Occipital lobe (tissue), 2 donors: ENCODE data around the gene MYOZ3. TPM values are rescaled to one million over a fixed set of nuclear protein-coding genes. Genes with fewer than 3 reads are reported as not detected.
A peak's percentile ranks its signal among the peaks of the same experiment; 100 is the strongest.

Experiments used
- DNase-seq: peaks from one replicate; lab custom pipeline; 2025; lab: John Stamatoyannopoulos, UW
- total RNA-seq: library from RNA; depleted of rRNA; stranded (reverse); fragments of >200 nt; gene quantifications from one replicate; pipeline ENCODE4 v1.2.3, GENCODE V29; 2014

MYOZ3 gene
- total RNA-seq, 1 donor from 2014 or later: 1.7 TPM

DNA sequence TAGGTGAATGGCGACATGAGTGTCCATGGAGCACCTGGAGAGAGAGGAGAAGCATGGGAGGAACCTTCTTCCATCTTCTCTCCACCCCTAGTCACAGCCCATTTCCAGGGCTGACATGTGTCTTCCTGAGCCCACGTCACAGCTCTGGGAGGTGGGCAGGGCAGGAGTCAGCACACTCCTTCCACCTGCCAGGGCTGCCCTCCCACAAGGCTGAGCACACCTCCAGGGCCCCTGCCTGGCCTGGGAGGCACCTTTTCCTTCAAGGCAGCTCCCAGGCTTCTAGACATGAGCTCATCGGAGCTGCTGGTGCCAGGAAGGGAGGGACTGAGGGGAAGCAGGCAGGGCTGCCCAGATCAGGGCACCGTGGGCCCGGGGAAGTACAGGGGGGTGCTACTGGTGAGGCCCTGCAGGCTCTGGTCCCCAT, 34.2 kb upstream of the MYOZ3 start:
- DNase-seq: no peak

DNA sequence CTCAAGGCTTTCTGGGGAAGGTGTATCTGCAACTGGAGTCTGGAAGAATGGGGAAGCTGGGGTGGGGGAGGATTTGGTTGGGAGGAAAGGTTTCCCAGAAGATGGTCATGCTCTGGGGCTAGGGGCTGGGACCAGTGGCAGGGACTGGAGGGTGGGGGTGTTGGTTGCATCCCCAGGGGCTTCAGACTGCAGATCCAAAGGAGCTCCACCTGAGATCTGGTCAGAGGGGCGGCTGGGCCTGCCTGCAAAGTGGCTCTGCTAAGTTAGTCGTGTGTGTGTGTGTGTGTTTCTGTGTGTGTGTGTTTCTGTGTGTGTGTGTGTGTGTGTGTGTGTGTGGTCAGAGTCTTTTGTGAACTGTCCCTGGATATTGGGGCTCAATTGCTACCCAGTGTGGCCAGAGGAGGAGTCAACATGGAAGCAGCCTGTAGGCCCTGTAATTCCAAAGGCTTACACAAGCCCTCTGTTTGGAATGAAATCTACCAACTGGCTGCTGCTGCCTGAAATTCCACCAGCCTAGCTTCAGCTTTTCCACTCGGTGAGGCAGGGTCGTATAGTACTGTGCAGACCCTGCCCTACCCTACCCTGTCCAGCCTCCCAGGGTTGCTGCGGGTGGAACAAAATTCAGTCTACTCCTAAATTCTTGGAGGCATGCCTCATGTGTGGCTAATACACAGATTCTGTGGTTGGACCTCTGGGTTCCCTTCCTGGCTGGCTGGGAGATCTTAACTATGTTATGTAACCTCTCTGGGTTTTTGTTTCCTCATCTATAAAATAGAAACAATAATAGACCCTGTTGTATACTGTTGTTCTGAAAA, 33.1 kb upstream of the MYOZ3 start:
- DNase-seq: no peak

DNA sequence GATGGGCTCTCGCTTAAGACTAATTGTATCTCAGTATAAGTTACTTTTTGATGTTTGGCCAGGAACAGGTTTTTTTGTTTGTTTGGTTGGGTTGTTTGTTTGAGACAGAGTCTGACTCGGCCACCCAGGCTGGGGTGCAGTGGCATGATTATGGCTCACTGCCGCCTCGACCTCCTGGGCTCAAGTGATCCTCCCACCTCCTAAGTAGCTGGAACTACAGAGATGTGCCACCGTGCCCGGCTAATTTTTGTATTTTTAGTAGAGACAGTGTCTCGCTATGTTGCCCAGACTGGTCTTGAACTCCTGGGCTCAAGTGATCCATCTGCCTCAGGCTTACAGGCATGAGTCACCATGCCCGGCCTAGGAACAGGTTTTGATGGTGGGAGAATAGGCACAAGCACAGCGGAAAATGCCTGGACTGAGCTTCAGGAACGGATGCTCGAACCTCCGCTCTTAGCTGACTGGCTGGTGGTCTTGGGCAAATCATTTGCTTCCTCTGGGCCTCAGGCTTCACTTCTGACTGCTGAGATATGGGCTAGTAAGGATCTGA, 32.0 kb upstream of the MYOZ3 start:
- no peak for DNase-seq

DNA sequence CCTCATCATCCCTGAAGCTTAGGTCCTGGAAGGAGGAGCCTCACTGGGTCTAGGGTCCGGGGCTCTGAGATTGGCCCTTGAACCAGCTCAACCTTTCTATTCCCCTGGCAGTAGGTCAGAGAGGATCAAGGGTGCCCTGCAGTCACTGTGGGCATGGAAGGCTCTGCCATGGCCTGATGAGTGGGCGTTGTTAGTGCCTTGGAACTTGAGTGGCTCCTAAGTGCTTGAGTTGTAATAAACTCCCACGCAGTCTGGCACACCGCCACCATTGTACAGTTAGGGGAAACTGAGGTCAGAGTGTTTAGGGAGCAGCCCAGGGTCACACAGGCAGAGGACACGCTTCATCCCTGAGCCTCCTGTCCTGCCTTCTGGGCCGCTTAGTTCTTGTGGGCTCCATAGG, 31.0 kb upstream of the MYOZ3 start:
- no peak for DNase-seq

DNA sequence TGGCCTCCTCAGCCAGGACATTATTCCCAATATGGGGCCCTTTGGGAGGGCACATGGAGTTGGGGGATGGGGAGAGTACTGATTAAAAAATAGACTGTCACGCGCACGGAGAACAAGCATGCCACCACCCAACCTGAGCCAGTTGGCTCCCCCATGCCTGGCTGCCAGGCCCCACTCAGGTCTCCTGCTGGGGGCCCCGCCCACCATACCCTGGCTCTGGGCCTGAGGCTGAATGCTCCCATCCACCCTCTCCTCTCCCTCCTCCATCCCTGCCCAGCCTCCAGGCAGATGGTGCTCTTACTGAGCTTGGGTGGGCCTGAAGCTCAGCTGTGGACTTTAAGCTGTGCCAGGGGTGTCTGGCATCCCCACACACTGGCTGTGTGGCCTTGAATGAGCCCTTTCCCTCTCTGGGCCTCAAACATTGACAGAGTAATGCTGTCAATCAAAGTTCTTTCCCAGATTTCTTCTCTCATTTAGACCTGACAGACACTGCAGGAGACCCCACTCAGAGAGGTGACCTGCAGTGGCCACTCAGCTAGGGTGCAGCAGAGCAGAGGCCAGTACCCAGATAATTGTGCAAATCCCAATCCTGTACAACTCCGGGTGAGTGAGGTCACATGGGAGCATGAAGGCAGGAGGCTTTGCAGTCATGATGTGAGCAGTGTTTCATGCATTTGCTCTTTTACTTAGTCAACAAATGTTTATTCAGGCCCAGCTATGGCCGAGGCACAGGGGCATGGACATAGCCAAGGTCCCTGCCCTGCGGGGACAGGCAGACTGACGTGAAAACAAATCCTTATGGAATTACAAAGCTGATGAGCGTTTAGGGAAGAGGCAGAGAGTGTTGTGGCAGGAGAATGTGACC, 30.4 kb upstream of the MYOZ3 start:
- no peak for DNase-seq

DNA sequence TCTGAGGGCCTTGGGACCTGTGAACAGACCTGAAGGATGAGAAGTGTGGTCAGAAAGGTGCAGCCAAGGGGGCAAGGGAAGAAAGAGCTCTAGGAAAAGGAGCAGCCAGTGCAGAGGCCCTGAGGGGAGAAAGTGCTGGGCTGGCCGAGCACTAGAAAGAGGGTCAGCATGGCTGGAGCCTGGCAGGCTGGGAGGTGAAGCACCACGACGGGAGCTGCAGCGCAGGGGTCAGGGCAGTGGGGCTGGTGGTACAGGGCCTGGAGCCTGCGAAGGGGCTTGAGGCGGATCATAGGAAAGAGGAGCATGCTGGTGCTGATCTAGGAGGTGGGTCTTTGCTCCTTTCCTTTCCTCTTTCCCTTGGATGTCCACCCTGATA, 29.7 kb upstream of the MYOZ3 start:
- DNase-seq: no peak

DNA sequence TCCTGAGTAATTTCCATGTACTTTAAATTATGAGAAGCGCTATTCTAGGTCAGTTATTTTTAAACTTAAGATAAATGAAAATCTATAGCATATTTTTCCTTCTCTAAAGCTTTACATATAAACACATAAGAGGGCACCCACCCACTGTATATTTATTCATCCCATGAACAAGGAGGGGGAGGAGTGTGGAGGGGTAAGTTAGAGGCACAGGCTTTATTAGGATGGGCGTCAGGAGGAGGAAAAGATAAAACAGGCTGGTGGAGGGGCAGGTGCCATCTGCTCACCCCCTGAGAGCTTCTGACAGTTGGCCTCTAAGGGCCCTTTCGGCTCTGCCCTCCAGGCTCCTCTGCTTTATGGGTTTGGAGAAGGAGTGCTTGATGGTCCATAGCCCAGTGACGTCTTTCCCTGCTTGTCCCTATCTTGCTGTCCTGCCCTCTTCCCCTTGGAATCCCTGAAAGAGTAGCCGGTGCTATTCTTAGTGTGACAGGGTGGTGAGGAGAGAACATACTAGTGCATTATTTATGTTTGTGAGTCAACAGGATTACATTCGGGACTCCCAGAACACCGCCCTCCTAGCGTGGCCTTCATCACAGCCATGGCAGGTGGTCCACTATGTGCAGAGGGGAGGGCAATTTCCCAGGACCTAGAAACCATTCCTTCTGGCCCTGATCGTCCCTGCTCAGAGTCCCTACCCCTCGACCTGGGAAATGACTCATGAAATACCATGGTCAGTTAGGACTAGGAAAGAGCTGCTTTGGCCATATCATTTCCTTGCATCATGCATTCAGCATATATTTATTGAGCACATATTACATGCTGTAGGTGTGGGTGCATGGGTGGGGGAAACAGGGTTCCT, 28.5 kb upstream of the MYOZ3 start:
- DNase-seq: no peak

DNA sequence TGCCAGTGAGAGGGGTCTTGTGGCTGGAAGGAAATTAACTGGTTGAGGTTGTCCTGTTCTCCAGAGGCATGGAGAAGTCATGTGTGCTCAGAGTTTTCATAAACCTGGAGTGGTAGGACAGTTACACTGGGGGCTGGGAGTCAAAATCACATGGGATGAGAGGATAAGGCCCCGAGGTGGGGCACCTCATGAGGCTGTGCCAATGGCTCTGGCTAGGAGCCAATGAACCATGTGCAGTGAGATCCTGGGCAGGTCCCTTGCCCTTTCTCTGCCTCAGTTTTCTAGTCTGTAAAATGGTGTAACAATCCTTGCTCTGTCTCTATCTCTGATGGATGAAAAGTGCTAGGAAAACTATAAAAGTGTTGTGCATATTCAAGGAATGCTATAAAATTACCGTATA, 27.6 kb upstream of the MYOZ3 start:
- no peak for DNase-seq

DNA sequence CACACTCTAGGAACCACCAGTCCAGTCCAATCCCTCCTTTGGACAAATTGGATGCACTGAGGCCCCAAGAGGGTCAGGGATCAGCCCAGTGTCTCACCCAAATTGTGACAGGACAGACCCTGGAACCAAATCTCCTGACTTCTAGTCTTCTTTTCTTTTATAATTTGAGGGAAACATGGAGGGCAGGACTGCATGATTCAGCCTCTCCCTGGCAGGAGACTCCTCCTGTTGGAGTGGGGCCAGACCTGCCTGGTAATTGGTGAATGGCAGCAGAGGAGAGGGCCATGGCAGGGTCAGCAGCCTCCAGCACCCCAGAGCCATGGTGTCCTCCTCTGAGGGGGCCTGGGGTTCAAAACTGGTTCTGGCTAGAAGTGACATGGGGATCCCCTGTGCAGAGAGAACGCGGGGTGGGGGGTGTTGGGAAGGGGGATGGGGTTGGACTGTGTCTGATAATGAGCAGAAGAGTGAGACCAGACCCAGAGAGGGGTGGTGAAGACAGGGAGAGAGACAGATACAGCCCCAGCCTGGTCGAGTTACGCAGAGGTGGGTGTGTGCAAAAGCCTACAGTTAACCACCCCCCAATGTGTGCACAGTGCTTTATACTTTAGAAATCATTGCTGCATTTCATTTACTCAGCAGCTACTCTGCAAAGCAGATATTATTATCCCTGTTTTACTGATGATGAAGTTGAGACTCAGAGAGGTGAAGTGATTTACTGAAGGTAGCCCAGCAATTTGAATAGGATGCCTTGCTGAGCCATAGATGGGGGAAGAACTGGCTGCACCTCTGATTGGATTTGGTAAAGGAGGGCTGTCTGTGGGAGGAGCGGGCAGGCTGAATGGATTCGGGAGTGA, 24.4 kb upstream of the MYOZ3 start:
- DNase-seq: no peak

DNA sequence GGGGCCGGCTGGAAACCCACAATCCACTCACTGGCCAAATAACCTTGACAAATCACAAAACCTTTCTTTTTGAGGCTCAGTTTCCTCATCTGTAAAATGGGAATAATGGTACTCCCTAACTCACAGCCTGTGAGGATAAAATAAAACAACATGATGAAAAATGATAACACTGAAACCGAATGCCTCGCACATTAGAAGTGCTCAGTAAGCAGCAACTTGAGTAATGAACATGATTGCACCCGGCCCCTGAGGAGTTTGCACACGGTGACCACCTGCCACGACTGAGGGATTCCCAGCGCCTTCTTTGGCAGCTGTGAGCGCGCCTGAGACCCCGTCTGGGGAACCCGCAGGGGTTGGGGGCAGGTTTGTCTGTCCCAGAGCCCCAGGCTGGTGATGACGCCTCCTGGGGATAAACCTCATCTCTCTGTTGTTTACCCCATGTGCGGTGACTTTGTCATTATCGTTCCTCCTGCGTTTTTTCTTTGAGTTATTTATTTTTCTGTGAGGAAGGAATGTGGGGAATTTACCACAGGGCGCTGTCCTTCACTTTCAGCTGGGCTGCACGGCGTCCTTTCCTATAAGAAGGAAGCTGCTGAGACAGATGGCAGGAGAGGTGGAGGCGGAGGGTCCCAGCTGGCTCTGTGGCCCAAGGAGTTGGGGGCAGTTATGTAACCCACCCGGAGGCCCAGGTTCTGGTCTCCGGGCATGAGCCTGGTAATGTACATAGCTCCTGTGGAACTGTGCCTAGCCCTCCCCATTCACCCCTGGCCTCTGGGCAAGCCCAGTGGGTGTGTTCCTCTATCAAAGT, 23.6 kb upstream of the MYOZ3 start:
- no peak for DNase-seq

DNA sequence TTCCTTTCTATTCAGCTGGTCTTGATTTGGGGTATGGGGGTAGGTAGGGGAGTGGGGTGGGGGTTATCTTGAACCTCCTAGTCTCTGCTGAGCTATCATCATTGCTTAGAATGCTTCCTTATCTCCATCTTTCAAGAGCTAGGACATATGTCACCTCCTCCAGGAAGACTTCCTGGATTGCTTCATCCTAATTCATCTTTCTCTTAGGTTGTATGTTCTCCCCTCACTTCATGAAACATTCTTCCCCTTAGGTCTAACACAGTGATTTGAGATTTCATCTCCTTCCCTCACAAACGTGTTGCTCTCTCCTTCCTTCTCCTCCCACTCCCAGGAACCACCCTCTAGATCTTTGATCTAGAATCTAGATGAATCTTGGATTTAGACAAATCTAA, 23.0 kb upstream of the MYOZ3 start:
- DNase-seq: no peak

DNA sequence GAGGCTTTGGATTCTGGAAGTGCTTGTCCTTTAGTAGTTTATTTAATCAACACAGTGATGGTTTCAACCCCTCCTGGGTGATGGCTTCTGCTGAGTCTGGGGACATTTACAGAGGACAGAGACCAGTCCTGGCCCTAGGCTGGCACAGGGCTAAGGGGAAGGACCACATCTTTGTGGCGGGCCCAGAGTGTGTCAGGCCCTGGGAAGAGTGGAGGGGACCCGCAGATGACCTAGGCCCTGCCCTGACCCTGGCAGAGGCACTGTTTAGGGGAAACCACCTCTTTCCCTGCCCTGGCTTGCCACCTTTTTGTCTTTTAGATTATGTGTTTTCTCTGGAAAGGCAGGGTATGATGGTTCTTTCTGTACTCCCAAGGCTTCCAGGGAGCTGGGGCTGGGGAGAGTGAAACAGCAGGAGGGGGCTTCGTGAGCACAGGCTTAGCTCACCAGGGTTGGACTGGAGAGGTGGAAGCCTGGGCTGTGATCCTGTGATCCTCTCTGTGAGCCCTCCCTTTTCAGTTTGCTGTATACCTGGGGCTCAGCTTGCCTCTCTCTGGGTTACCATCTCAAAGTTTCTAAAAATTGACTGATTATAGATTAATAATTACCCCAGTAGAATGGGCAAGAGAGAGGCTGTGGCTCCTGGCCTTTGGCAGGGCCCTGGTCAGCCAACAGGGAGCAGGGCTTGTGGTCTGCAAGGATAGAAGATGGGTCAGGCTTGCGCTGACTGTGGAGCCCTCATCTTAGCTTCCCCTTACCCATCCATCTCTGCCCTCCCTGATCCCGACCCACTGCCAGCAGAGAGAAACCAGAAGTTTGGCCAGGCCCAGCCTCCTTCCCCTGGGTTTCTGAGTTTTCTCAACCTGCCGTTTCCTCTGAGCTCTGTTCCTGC, 22.3 kb upstream of the MYOZ3 start:
- DNase-seq: no peak

DNA sequence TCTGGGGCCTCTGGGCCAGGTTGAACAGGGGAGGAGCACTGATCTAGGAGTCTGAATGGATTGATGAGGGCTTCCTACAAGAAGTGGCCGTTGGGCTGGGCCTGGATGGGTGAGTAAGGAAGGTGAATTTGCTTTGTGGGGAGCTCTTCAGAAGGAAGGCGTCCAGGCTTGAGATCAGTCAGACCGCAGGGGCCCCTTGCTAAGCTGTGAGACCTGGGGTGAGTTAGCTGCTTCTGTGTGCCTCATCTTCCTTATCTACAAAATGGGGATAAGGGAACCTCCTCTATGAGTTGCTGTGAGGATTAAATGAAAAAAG, 21.7 kb upstream of the MYOZ3 start:
- no peak for DNase-seq

DNA sequence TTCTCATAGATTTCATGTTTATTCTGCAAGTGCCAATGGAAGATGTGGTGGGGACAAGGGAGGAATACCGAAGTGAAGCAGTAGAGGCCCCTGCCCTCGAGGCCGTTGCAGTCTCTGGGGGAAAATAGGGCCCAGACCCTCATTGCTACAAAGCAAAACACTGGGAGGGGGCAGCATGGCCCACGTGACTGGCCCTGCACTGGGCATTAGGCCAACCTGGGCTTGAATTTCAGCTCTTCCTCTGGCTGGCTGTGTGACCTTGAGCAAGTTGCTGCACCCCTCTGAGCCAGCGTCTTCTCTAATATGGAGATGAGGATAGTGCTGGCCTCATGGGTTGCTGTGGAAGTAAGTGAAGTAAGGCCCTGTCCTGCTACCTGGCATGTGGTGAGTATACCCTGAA, 21.3 kb upstream of the MYOZ3 start:
- DNase-seq: no peak

DNA sequence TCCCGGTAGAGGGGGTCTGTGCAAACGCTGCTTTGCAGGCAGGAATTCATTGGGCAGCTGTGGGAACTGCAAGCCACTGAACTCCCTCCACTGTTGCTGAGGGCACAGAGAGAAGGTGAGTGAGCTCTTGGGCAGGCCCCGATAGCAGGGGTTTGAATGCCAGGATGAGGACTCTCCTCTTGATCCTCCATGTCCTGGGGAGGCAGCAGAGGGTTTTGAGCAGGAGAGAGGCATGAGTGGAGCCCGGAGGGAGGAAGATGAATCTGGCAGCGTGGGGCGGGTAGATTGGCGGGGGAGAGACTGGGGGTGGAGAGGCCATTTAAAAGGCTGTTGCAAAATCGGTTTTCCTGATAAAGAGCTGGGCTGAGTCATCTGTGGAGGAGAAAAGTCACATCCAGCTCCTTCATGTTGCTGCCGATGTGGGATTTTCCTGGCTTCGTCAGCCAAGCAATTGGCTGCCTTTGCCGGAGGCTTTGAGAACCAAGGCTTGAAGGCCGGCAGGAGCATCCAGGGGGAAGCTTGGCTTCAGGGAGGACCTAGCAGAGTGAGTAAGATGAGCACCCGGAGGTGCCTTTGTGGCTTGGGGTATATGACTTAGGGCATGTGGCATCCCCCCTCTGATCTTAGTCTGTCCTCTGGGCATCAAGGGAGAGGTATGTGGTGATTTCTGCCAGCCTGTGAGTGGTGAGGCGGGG, 20.6 kb upstream of the MYOZ3 start, which contains the start of gene SYNPO:
SYNPO (plus strand) TSS at position 350 of the 695 bp plus-strand sequence. CDS start 7,616 bp downstream, outside the sequence.
- DNase-seq: peak; percentile 72

DNA sequence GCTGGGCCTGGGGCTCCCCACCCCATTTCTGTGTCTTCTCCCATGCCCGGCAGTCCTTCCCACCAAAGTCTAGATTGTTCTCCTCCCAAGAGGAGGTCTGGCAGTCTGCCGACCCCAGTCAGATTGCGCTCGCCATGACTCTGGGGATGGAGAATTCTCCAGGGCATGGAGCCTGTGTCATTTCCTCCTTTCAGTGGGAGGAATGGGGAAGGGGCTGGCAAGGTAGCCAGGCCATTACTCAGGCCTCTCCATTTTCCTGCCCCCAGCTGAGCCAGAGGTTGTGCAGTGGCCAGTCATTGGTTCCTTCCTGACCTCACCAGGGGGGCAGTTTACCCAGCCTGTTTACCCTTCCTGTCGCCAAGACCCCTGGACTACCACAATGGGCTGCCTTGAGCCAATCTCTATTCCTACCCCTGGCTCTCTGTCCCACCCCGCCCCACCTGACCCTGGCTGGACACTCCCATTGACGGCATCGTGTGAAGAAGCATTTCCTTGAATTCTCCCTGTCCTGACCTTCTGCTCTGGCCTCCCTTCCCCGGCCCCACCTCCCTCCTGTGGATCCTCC, 20.0 kb upstream of the MYOZ3 start:
- no peak for DNase-seq

DNA sequence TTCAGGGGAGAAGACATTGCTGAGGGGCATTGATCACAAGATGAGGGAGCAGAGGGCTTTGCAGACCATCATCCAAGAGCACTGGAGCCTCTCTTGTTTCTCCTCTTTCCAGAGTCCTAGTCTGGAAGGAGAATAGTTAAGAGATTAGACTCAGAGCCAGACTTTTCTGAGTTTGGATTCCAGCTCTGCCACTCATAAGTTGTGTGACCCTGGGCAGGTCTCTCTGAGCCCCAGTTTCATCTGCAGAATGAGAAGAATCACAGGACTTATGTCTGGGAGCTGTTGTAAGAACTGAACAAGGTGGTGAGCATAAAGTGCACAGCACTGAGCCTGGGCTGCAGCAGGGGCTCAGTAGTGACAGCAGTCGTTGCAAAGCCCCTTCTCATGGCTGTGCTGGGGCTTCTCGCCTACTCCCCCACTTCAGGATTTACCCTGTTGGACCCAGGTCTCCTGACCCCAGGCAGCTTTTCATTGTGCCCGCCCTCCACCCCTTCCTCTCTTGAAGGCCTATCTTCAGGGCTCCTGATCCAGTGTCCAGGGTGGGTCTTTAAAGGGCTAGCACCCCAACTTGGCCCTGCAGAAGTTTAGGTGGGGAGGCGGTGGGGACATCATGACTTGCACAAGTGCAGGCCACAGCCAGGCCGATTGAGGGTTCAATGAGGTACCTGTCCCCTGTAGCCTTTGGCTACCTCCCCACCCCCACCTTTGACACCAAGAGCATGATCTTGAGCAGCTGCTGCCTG, 19.1 kb upstream of the MYOZ3 start:
- no peak for DNase-seq
